Liver (tissue), 9 donors: ENCODE measurements around the gene CAST. TPM values are rescaled to one million over a fixed set of nuclear protein-coding genes. Genes with fewer than 3 reads are reported as not detected.

ENCODE experiments used
- DNase-seq: peaks from one replicate; pipeline ENCODE4 v3.0.0-alpha.2; 2017; ENCODE audit warnings: low spot score
- H3K27ac ChIP-seq, 2 donors: one replicate each; pipeline ENCODE4 v1.7.0; 2013; ENCODE audit warnings: inconsistent platforms in 2 of 2, low read length in 2 of 2, control low read depth in 1 of 2, low read depth in 1 of 2, mild to moderate bottlenecking in 1 of 2
- H3K27me3 ChIP-seq, 4 donors: one replicate each; pipeline versions ENCODE4 v1.6.1 to v1.7.0; 2013; ENCODE audit warnings: low read length in 3 of 4, inconsistent platforms in 1 of 4, mild to moderate bottlenecking in 1 of 4, moderate library complexity in 1 of 4; ENCODE audit not compliant: control insufficient read depth in 4 of 4, insufficient read depth in 4 of 4
- H3K36me3 ChIP-seq, 4 donors: one replicate each; pipeline versions ENCODE4 v1.6.1 to v1.7.0; 2013; ENCODE audit warnings: low read length in 3 of 4, mild to moderate bottlenecking in 3 of 4, low read depth in 1 of 4, moderate library complexity in 1 of 4; ENCODE audit not compliant: control insufficient read depth in 4 of 4, insufficient read depth in 3 of 4
- H3K4me1 ChIP-seq, 4 donors: one replicate each; pipeline versions ENCODE4 v1.6.1 to v1.7.0; 2013; ENCODE audit warnings: low read length in 3 of 4, mild to moderate bottlenecking in 3 of 4, moderate library complexity in 1 of 4; ENCODE audit not compliant: control insufficient read depth in 4 of 4, insufficient read depth in 4 of 4
- H3K4me3 ChIP-seq, 3 donors: one replicate each; pipeline versions ENCODE4 v1.6.1 to v1.7.0; 2013; ENCODE audit warnings: low read length in 3 of 3, control low read depth in 1 of 3, low read depth in 1 of 3, mild to moderate bottlenecking in 1 of 3
- H3K9ac ChIP-seq, 2 donors: one replicate each; pipeline ENCODE4 v1.7.0; 2013; ENCODE audit warnings: low read length in 2 of 2, mild to moderate bottlenecking in 2 of 2, moderate library complexity in 2 of 2, control low read depth in 1 of 2, low read depth in 1 of 2
- H3K9me3 ChIP-seq, 4 donors: one replicate each; pipeline versions ENCODE4 v1.6.1 to v1.7.0; 2013; ENCODE audit warnings: low read length in 3 of 4; ENCODE audit not compliant: control insufficient read depth in 4 of 4
- EGR1 ChIP-seq, 2 donors: IDR thresholded peaks; 2 replicates each; pipeline ENCODE4 v1.6.1; 2016 to 2018; ENCODE audit warnings: antibody characterized with exemption in 2 of 2, low read depth in 2 of 2
- FOXA1 ChIP-seq: IDR thresholded peaks from 2 replicates; pipeline ENCODE4 v1.6.1; 2016; ENCODE audit warnings: antibody characterized with exemption
- FOXA2 ChIP-seq: IDR thresholded peaks from 2 replicates; pipeline ENCODE4 v1.6.1; 2016; ENCODE audit warnings: antibody characterized with exemption
- GABPA ChIP-seq, 2 donors: IDR thresholded peaks in 1 of 2; conservative IDR thresholded peaks in 1 of 2; 2 replicates each; pipeline ENCODE4 v1.6.1; 2016; ENCODE audit warnings: antibody characterized with exemption in 2 of 2, mild to moderate bottlenecking in 1 of 2, moderate library complexity in 1 of 2
- HNF4A ChIP-seq, 2 donors: conservative IDR thresholded peaks; 2 replicates each; pipeline ENCODE4 v1.6.1; 2016; ENCODE audit warnings: antibody characterized with exemption in 2 of 2, mild to moderate bottlenecking in 2 of 2
- HNF4G ChIP-seq: IDR thresholded peaks from 2 replicates; pipeline ENCODE4 v1.6.1; 2016; ENCODE audit warnings: antibody characterized with exemption
- JUND ChIP-seq, 2 donors: IDR thresholded peaks; 2 replicates each; pipeline ENCODE4 v1.6.1; 2016; ENCODE audit warnings: antibody characterized with exemption in 2 of 2
- NR2F2 ChIP-seq: IDR thresholded peaks from 2 replicates; pipeline ENCODE4 v1.6.1; 2016; ENCODE audit warnings: antibody characterized with exemption
- RAD21 ChIP-seq, 2 donors: IDR thresholded peaks; 2 replicates each; pipeline ENCODE4 v1.6.1; 2016; ENCODE audit warnings: antibody characterized with exemption in 2 of 2, mild to moderate bottlenecking in 2 of 2
- RXRA ChIP-seq, 2 donors: IDR thresholded peaks; 2 replicates each; pipeline ENCODE4 v1.6.1; 2017 to 2018; ENCODE audit warnings: antibody characterized with exemption in 2 of 2, mild to moderate bottlenecking in 1 of 2
- SP1 ChIP-seq: IDR thresholded peaks from 2 replicates; pipeline ENCODE4 v1.6.1; 2018; ENCODE audit warnings: antibody characterized with exemption, mild to moderate bottlenecking
- TAF1 ChIP-seq: conservative IDR thresholded peaks from 2 replicates; pipeline ENCODE4 v1.6.1; 2016; ENCODE audit warnings: antibody characterized with exemption, mild to moderate bottlenecking
- YY1 ChIP-seq: IDR thresholded peaks from 2 replicates; pipeline ENCODE4 v1.6.1; 2016; ENCODE audit warnings: antibody characterized with exemption, mild to moderate bottlenecking
- WGBS: extraction: QIAGEN DNeasy Blood & Tissue Kit; methylation state at CpG from one replicate; pipeline ENCODE4 v1.1.7; 2013; 5-methylcytosine and 5-hydroxymethylcytosine counted together
- polyA plus RNA-seq, 2 donors: library from polyadenylated mRNA; stranded (reverse) in 1 of 2; unstranded in 1 of 2; fragments of 200-250 nt in 1 of 2; fragments of >200 nt in 1 of 2; fragmentation: Nextera tagmentation in 1 of 2; extraction: Ambion mirVana in 1 of 2; gene quantifications; one replicate each; pipeline versions ENCODE4 v1.2.1 to v1.2.3, GENCODE V29; 2013 to 2015
- total RNA-seq, 2 donors: library from RNA; depleted of rRNA; stranded (reverse); fragments of >200 nt; gene quantifications; one replicate each; pipeline ENCODE4 v1.2.3, GENCODE V29; 2014
- TF ChIP-seq, protein P1 (sequence below): fragments of 150-350 bp; IDR thresholded peaks from 2 replicates; pipeline ENCODE4 v1.5.1; 2017; ENCODE audit warnings: improper control_type of control experiment, low read depth, low read length; ENCODE audit not compliant: missing input control
- TF ChIP-seq, protein P2 (sequence below): IDR thresholded peaks from 2 replicates; pipeline ENCODE4 v1.6.1; 2016; ENCODE audit warnings: antibody characterized with exemption
- TF ChIP-seq, protein P3 (sequence below): IDR thresholded peaks from 2 replicates; pipeline ENCODE4 v1.6.1; 2016; ENCODE audit warnings: antibody characterized with exemption, mild to moderate bottlenecking
- TF ChIP-seq, protein P4 (sequence below): IDR thresholded peaks from 2 replicates; pipeline ENCODE4 v1.6.1; 2016; ENCODE audit warnings: antibody characterized with exemption
- TF ChIP-seq, protein P5 (sequence below): IDR thresholded peaks from 2 replicates; pipeline ENCODE4 v1.6.1; 2016; ENCODE audit warnings: antibody characterized with exemption
- donor health status: healthy.
- donor health status: healthy.
- donor health status: healthy.
- donor health status: healthy.
- donor health status: healthy.

The CAST gene
- total and polyA plus RNA-seq, 4 donors: 43.3 to 126 (median 81.0) TPM

DNA sequence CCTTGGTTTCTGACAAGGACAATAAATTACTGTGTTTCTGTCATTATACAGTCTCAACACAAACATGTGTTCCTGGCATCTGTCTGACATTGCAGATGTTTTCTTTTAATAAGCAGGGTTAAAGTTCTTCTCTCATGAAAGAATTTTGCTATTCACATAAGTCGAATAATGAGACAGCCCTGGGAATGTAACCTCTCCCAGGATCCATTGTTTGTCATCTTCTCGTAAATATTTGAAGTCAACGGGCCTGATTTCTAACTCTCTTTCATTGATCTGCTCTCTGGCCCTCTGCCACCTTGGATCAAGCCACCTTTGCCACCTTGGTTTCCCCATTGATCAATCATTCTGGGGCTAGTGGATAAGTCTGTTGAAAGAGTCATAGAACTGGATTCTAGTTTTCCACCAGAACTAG lies 12.9 kb upstream of the CAST start:
- H3K4me3 ChIP-seq: no peak overlapping the region
- H3K9ac ChIP-seq: no peak overlapping the region
- no peaks in the 10 kb centered on the region for H3K9me3 ChIP-seq
- WGBS: 28% methylated on average over 3 of the region's 3 CpGs
- DNase-seq: no peak
- peak overlapping the region in 1 of 2 donors; percentile 34 for H3K27ac ChIP-seq
- TF ChIP-seq GABPA (IDR thresholded peaks at IDR 0.05 in 1 of 2, conservative IDR thresholded peaks at IDR 0.05 in 1 of 2) (no peak), RXRA (IDR thresholded peaks at IDR 0.05) (peak; percentile 65 to 70), FOXA1 (no peak), HNF4A (conservative IDR thresholded peaks at IDR 0.05) (peak; percentile 72 to 76), NR2F2 (peak; percentile 24), FOXA2 (no peak), JUND (IDR thresholded peaks at IDR 0.05) (no peak), TAF1 (no peak), EGR1 (IDR thresholded peaks at IDR 0.05; ENCODE audit: low read depth in 2 of 2) (no peak), SP1 (peak; percentile 76), RAD21 (IDR thresholded peaks at IDR 0.05) (peak in 1 of 2 donors; percentile 29), HNF4G (peak; percentile 46), YY1 (peak; percentile 37)
- TF ChIP-seq, protein P1, sequence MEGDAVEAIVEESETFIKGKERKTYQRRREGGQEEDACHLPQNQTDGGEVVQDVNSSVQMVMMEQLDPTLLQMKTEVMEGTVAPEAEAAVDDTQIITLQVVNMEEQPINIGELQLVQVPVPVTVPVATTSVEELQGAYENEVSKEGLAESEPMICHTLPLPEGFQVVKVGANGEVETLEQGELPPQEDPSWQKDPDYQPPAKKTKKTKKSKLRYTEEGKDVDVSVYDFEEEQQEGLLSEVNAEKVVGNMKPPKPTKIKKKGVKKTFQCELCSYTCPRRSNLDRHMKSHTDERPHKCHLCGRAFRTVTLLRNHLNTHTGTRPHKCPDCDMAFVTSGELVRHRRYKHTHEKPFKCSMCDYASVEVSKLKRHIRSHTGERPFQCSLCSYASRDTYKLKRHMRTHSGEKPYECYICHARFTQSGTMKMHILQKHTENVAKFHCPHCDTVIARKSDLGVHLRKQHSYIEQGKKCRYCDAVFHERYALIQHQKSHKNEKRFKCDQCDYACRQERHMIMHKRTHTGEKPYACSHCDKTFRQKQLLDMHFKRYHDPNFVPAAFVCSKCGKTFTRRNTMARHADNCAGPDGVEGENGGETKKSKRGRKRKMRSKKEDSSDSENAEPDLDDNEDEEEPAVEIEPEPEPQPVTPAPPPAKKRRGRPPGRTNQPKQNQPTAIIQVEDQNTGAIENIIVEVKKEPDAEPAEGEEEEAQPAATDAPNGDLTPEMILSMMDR: no peak
- TF ChIP-seq, protein P2, sequence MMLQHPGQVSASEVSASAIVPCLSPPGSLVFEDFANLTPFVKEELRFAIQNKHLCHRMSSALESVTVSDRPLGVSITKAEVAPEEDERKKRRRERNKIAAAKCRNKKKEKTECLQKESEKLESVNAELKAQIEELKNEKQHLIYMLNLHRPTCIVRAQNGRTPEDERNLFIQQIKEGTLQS: peak; percentile 67
- TF ChIP-seq, protein P3, sequence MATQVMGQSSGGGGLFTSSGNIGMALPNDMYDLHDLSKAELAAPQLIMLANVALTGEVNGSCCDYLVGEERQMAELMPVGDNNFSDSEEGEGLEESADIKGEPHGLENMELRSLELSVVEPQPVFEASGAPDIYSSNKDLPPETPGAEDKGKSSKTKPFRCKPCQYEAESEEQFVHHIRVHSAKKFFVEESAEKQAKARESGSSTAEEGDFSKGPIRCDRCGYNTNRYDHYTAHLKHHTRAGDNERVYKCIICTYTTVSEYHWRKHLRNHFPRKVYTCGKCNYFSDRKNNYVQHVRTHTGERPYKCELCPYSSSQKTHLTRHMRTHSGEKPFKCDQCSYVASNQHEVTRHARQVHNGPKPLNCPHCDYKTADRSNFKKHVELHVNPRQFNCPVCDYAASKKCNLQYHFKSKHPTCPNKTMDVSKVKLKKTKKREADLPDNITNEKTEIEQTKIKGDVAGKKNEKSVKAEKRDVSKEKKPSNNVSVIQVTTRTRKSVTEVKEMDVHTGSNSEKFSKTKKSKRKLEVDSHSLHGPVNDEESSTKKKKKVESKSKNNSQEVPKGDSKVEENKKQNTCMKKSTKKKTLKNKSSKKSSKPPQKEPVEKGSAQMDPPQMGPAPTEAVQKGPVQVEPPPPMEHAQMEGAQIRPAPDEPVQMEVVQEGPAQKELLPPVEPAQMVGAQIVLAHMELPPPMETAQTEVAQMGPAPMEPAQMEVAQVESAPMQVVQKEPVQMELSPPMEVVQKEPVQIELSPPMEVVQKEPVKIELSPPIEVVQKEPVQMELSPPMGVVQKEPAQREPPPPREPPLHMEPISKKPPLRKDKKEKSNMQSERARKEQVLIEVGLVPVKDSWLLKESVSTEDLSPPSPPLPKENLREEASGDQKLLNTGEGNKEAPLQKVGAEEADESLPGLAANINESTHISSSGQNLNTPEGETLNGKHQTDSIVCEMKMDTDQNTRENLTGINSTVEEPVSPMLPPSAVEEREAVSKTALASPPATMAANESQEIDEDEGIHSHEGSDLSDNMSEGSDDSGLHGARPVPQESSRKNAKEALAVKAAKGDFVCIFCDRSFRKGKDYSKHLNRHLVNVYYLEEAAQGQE: no peak
- TF ChIP-seq, protein P4, sequence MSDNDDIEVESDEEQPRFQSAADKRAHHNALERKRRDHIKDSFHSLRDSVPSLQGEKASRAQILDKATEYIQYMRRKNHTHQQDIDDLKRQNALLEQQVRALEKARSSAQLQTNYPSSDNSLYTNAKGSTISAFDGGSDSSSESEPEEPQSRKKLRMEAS: peak; percentile 18
- TF ChIP-seq, protein P5, sequence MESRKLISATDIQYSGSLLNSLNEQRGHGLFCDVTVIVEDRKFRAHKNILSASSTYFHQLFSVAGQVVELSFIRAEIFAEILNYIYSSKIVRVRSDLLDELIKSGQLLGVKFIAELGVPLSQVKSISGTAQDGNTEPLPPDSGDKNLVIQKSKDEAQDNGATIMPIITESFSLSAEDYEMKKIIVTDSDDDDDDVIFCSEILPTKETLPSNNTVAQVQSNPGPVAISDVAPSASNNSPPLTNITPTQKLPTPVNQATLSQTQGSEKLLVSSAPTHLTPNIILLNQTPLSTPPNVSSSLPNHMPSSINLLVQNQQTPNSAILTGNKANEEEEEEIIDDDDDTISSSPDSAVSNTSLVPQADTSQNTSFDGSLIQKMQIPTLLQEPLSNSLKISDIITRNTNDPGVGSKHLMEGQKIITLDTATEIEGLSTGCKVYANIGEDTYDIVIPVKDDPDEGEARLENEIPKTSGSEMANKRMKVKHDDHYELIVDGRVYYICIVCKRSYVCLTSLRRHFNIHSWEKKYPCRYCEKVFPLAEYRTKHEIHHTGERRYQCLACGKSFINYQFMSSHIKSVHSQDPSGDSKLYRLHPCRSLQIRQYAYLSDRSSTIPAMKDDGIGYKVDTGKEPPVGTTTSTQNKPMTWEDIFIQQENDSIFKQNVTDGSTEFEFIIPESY: no peak
- no peaks in the 10 kb centered on the region for H3K27me3 ChIP-seq
- H3K36me3 ChIP-seq: no peaks in the 10 kb centered on the region
- peaks cover 2 to 11% (median 8%) of the 10 kb centered on the region in 4 donors for H3K4me1 ChIP-seq
